Measurements from ENCODE around the gene VCP. TPM values are rescaled to one million over a fixed set of nuclear protein-coding genes. Genes with fewer than 3 reads are reported as not detected.
A peak's percentile ranks its signal among the peaks of the same experiment; 100 is the strongest.

The VCP gene
- total RNA-seq, 4 donors from 2014 or later, result 265 to 354 (median 342) TPM

- no peak overlapping the region for H3K4me3 ChIP-seq
- intact Hi-C loops (cut with DNase I; ENCODE audit: low total_unique reads), result no loop called here
- H3K9me3 ChIP-seq, result no peaks in the 10 kb centered on the region
- no peaks in the 10 kb centered on the region for H3K27me3 ChIP-seq
- TF ChIP-seq POLR2A (IDR thresholded peaks at IDR 0.05) (no peak), CTCF (IDR thresholded peaks at IDR 0.05 in 4 of 5, conservative IDR thresholded peaks at IDR 0.05 in 1 of 5) (no peak)
- no peak overlapping the region for H3K27ac ChIP-seq
- in situ Hi-C loops (cut with MboI; ENCODE audit: low sequenced_read_pairs in 4 of 4), result loop anchor here in 1 of 4 donors (10.0 kb wide), 1 partner anchor 152 kb away; no protein-coding TSS in a partner anchor
- H3K36me3 ChIP-seq, result peaks cover 15 to 91% of the 10 kb centered on the region in 2 donors
- no peak for ATAC-seq
- no peak for DNase-seq
- H3K4me1 ChIP-seq, result no peaks in the 10 kb centered on the region
These were observed 15.7 kb downstream of the VCP start for GRCh38 chr9:35056571-35057270.

- in situ Hi-C loops (cut with MboI; ENCODE audit: low sequenced_read_pairs in 4 of 4), result loop anchor here in 1 of 4 donors (10.0 kb wide), 1 partner anchor 150 kb away; no protein-coding TSS in a partner anchor
- Histone ChIP-seq H3K4me3 (no peak overlapping the region), H3K27me3 (no peaks in the 10 kb centered on the region), H3K27ac (no peak overlapping the region), H3K4me1 (peaks cover 6 to 10% of the 10 kb centered on the region in 2 donors), H3K9me3 (no peaks in the 10 kb centered on the region), H3K36me3 (peaks cover 14 to 74% of the 10 kb centered on the region in 2 donors)
- intact Hi-C loops (cut with DNase I; ENCODE audit: low total_unique reads), result loop anchor here (2.0 kb wide), 1 partner anchor 16 kb away; no protein-coding TSS in a partner anchor
- no peak for DNase-seq
- TF ChIP-seq POLR2A (IDR thresholded peaks at IDR 0.05), result no peak
- no peak for TF ChIP-seq CTCF (IDR thresholded peaks at IDR 0.05 in 4 of 5, conservative IDR thresholded peaks at IDR 0.05 in 1 of 5)
- no peak for ATAC-seq
These were observed 17.4 kb downstream of the VCP start for GRCh38 chr9:35054871-35055644.

- TF ChIP-seq POLR2A (IDR thresholded peaks at IDR 0.05), result no peak
- no peak for TF ChIP-seq CTCF (IDR thresholded peaks at IDR 0.05 in 4 of 5, conservative IDR thresholded peaks at IDR 0.05 in 1 of 5)
- in situ Hi-C loops (cut with MboI; ENCODE audit: low sequenced_read_pairs in 4 of 4) (loop anchor here in 1 of 4 donors (10.0 kb wide), 1 partner anchor 150 kb away; no protein-coding TSS in a partner anchor), intact Hi-C loops (cut with DNase I; ENCODE audit: low total_unique reads) (loop anchor here (2.0 kb wide), 1 partner anchor 16 kb away; no protein-coding TSS in a partner anchor)
These were observed 18.1 kb downstream of the VCP start for GRCh38 chr9:35054185-35054835.

GRCh38 chr9:35051069-35051967 lies 21.1 kb downstream of the VCP start:
- peaks cover 4 to 64% of the 10 kb centered on the region in 2 donors for H3K36me3 ChIP-seq
- TF ChIP-seq POLR2A (IDR thresholded peaks at IDR 0.05), result no peak
- peak; percentile 76 to 85 (median 82) for TF ChIP-seq CTCF (IDR thresholded peaks at IDR 0.05 in 4 of 5, conservative IDR thresholded peaks at IDR 0.05 in 1 of 5)
- in situ Hi-C loops (cut with MboI; ENCODE audit: low sequenced_read_pairs in 4 of 4) (loop anchor here in 1 of 4 donors (10.0 kb wide), 1 partner anchor 147 kb away; no protein-coding TSS in a partner anchor), intact Hi-C loops (cut with DNase I; ENCODE audit: low total_unique reads) (loop anchor here (1.0 kb wide), 1 partner anchor 152 kb away; no protein-coding TSS in a partner anchor)
- H3K4me3 ChIP-seq, result no peak overlapping the region
- H3K27ac ChIP-seq, result peak overlapping the region; percentile 74 to 91 (median 82)
- DNase-seq, result peak; percentile 52 to 66
- H3K4me1 ChIP-seq, result peaks cover 6 to 10% of the 10 kb centered on the region in 2 donors
- H3K27me3 ChIP-seq, result no peaks in the 10 kb centered on the region
- peak; percentile 98 to 99 for ATAC-seq
- H3K9me3 ChIP-seq, result no peaks in the 10 kb centered on the region

More at GRCh38 chr9:35054185-35054835, 18.1 kb downstream of the VCP start:
- no peak for ATAC-seq
- H3K36me3 ChIP-seq, result peaks cover 14 to 74% of the 10 kb centered on the region in 2 donors
- peaks cover 6 to 10% of the 10 kb centered on the region in 2 donors for H3K4me1 ChIP-seq
- no peaks in the 10 kb centered on the region for H3K27me3 ChIP-seq
- no peak overlapping the region for H3K27ac ChIP-seq
- no peak for DNase-seq
- H3K9me3 ChIP-seq, result no peaks in the 10 kb centered on the region
- H3K4me3 ChIP-seq, result no peak overlapping the region

All from gastrocnemius medialis (tissue), 4 donors.